ENCODE data around the gene KCNN1. TPM values are rescaled to one million over a fixed set of nuclear protein-coding genes. Genes with fewer than 3 reads are reported as not detected.

The KCNN1 gene
- total and polyA plus RNA-seq, 10 donors: 0.03 to 0.10 (median 0.04) TPM; not detected in 7

DNA sequence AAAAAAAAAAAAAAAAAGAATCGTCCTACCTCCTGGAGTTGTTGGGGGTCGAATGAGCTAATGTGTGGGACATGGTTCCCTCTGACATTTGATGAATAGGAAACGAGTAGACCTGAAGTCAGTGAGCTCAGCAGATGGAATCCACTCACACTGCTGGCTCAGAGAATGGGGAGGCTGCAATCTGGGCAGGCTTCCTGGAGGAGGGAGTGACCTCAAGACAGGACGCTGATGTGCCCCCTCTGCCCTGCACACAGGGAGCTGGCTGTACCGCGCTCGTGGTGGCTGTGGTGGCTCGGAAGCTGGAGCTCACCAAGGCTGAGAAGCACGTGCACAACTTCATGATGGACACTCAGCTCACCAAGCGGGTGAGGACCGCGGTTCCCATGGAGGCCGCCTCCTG lies 21.3 kb downstream of the KCNN1 start:
- DNase-seq: no peak
- no peaks in the 10 kb centered on the region for H3K36me3 ChIP-seq
- H3K9me3 ChIP-seq: no peaks in the 10 kb centered on the region
- peaks cover 0 to 23% (median 0%) of the 10 kb centered on the region in 7 donors for H3K27me3 ChIP-seq (replicated peaks in 1 of 7)
- H3K4me1 ChIP-seq: no peaks in the 10 kb centered on the region
- 81 to 92% (median 89%) methylated on average over 13 of the region's 13 CpGs for WGBS, 5 donors
- H3K4me3 ChIP-seq: no peak overlapping the region
- no peak overlapping the region for H3K27ac ChIP-seq
- TF ChIP-seq, protein P1, sequence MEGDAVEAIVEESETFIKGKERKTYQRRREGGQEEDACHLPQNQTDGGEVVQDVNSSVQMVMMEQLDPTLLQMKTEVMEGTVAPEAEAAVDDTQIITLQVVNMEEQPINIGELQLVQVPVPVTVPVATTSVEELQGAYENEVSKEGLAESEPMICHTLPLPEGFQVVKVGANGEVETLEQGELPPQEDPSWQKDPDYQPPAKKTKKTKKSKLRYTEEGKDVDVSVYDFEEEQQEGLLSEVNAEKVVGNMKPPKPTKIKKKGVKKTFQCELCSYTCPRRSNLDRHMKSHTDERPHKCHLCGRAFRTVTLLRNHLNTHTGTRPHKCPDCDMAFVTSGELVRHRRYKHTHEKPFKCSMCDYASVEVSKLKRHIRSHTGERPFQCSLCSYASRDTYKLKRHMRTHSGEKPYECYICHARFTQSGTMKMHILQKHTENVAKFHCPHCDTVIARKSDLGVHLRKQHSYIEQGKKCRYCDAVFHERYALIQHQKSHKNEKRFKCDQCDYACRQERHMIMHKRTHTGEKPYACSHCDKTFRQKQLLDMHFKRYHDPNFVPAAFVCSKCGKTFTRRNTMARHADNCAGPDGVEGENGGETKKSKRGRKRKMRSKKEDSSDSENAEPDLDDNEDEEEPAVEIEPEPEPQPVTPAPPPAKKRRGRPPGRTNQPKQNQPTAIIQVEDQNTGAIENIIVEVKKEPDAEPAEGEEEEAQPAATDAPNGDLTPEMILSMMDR (IDR thresholded peaks at IDR 0.05 in 8 of 11, conservative IDR thresholded peaks at IDR 0.05 in 3 of 11): no peak
- TF ChIP-seq POLR2AphosphoS5 (IDR thresholded peaks at IDR 0.05): no peak
- no peak for TF ChIP-seq POLR2A (IDR thresholded peaks at IDR 0.05)
- intact Hi-C loops (cut with DNase I; ENCODE audit: low total_unique reads): no loop called here

DNA sequence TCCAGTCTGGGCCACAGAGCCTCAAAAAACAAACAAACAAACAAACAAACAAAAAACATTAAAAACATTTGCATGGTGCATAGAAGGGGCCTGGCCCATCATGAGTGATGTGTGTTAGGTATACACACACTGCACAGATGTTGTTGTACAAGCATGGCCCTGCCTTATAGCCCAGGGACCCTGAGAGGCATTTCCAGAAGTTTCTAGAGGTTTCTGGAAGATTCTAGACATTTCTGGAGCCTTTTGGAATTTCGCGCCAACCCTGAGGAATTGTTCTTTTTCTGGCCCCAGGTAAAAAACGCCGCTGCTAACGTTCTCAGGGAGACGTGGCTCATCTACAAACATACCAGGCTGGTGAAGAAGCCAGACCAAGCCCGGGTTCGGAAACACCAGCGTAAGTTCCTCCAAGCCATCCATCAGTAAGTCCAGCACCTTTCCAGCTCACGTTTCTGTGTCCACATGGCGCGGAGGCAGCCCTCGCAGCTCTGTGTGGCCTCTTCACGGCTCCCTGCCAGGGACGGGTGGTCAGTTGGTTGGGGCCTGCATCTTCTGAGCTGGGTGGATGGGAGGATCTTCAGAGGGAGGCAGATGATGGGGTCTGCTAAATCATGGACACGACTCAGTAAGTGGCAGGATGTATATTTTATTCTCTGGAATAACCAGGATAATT lies 22.7 kb downstream of the KCNN1 start:
- no peak for DNase-seq
- no peaks in the 10 kb centered on the region for H3K36me3 ChIP-seq
- no peaks in the 10 kb centered on the region for H3K4me1 ChIP-seq
- H3K27ac ChIP-seq: no peak overlapping the region
- intact Hi-C loops (cut with DNase I; ENCODE audit: low total_unique reads): loop anchor here (10.0 kb wide), 1 partner anchor 125 kb away; no protein-coding TSS in a partner anchor
- TF ChIP-seq POLR2AphosphoS5 (IDR thresholded peaks at IDR 0.05) (no peak), POLR2A (IDR thresholded peaks at IDR 0.05) (no peak)
- TF ChIP-seq, protein P1 (IDR thresholded peaks at IDR 0.05 in 8 of 11, conservative IDR thresholded peaks at IDR 0.05 in 3 of 11): no peak
- peaks cover 0 to 27% (median 0%) of the 10 kb centered on the region in 7 donors for H3K27me3 ChIP-seq (replicated peaks in 1 of 7)
- WGBS, 5 donors: 89 to 96% (median 92%) methylated on average over 16 of the region's 16 CpGs
- H3K9me3 ChIP-seq: no peaks in the 10 kb centered on the region
- H3K4me3 ChIP-seq: no peak overlapping the region

DNA sequence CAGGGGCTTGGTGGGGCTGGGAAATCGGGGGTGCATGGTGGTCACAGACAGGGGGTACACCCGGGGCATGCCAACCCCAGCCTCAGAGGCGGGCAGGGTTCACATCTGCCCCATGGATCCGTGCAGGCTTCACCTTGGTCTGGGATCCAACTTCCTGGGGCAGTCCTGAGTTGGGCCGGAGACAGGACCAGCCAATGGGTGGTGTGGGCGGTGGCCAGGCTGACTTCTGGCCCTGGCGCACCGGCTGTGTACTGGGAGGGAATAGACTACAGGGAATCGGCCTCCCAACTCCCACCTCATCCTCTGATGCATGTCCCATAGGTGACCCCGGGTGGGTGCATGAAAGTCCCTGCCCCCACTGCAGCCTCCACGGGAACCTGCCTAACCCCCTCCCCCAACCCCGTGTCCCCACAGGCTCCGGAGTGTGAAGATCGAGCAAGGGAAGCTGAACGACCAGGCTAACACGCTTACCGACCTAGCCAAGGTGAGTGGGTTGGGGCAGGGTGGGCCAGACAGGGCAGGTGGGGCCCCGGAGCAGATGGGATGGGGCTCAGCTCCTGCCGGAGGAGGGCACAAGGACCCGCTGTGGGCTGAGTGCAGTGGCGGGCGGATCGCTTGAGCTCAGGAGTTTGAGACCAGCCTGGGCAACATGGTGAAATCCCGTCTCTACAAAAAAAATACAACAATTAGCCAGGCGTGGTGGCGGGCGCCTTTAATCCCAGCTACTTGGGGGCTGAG lies 26.3 kb downstream of the KCNN1 start:
- H3K27ac ChIP-seq: no peak overlapping the region
- 83 to 93% (median 87%) methylated on average over 22 to 27 of the region's 27 CpGs for WGBS, 5 donors
- intact Hi-C loops (cut with DNase I; ENCODE audit: low total_unique reads): loop anchor here (10.0 kb wide), 1 partner anchor 128 kb away; no protein-coding TSS in a partner anchor
- peaks cover 0 to 18% (median 0%) of the 10 kb centered on the region in 7 donors for H3K27me3 ChIP-seq (replicated peaks in 1 of 7)
- TF ChIP-seq POLR2AphosphoS5 (IDR thresholded peaks at IDR 0.05): no peak
- H3K9me3 ChIP-seq: no peaks in the 10 kb centered on the region
- H3K36me3 ChIP-seq: no peaks in the 10 kb centered on the region
- DNase-seq: no peak
- H3K4me3 ChIP-seq: no peak overlapping the region
- peaks cover 0 to 14% (median 7%) of the 10 kb centered on the region in 6 donors for H3K4me1 ChIP-seq

DNA sequence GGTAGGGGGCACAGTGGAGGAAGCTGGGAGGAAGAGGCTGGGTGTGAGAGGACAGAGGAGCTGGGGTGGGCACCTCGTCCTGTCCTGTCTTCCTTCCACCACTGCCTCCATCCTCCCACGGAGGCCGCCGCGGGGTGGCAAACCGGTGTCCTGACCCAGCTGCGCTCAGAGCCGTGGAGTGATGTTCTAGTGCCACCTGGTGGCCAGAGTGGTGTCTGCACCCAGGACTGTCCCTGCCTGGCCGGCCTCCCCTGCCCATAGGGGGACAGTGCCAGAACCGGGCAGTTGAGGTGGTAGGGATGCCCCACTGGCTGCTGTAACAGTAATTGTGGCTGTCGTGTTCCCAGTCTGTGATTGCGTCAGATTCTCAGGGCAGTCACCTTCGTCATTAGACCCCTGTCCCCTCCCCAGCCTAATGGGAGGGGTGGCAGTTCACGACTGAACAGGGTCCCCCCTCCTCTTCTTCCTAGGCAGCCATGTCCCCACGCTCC lies 30.0 kb downstream of the KCNN1 start:
- peak; percentile 95 for DNase-seq
- 9 to 16% (median 11%) methylated on average over 15 of the region's 15 CpGs for WGBS, 5 donors

More for the DNA sequence above, 30.0 kb downstream of the KCNN1 start:
- no peaks in the 10 kb centered on the region for H3K9me3 ChIP-seq
- intact Hi-C loops (cut with DNase I; ENCODE audit: low total_unique reads): loop anchor here (2.0 to 10.0 kb wide), 2 partner anchors 58 to 132 kb away; no protein-coding TSS in a partner anchor
- H3K4me3 ChIP-seq: no peak overlapping the region
- H3K4me1 ChIP-seq: peaks cover 2 to 38% (median 25%) of the 10 kb centered on the region in 6 donors
- H3K27me3 ChIP-seq (replicated peaks in 1 of 7): peaks cover 0 to 18% (median 0%) of the 10 kb centered on the region in 7 donors
- no peaks in the 10 kb centered on the region for H3K36me3 ChIP-seq
- no peak overlapping the region for H3K27ac ChIP-seq
- TF ChIP-seq POLR2AphosphoS5 (IDR thresholded peaks at IDR 0.05) (peak; percentile 35 to 72 (median 67)), POLR2A (IDR thresholded peaks at IDR 0.05) (no peak)
- TF ChIP-seq, protein P1 (IDR thresholded peaks at IDR 0.05 in 8 of 11, conservative IDR thresholded peaks at IDR 0.05 in 3 of 11): peak; percentile 98 to 99 (median 99)

Data from spleen (tissue), 11 donors.